Natural killer cell (primary cell): ENCODE measurements around the gene RASGRP2. TPM values are rescaled to one million over a fixed set of nuclear protein-coding genes. Genes with fewer than 3 reads are reported as not detected.

ENCODE experiments used
- ATAC-seq, 3 donors: fragments of 150-1000 bp in 2 of 3; fragments of 200-7000 bp in 1 of 3; cut with Tn5 transposase; 1 replicate in 1 of 3; 2 replicates in 2 of 3; pipeline ENCODE4 v1.10.0; 2021; ENCODE audit warnings: mild to moderate bottlenecking in 2 of 3, moderate library complexity in 2 of 3
- DNase-seq, 2 donors: peaks; one replicate each; pipeline versions ENCODE4 v3.0.0 to v3.0.0-alpha.2; 2013 to 2021; ENCODE audit warnings: mixed read lengths in 1 of 2
- H3K27ac ChIP-seq: one replicate; pipeline ENCODE4 v1.5.1; 2013; ENCODE audit warnings: mild to moderate bottlenecking, low read length
- H3K27me3 ChIP-seq: one replicate; pipeline ENCODE4 v1.6.1; 2013; ENCODE audit warnings: low read length; ENCODE audit not compliant: control insufficient read depth, insufficient read depth
- H3K36me3 ChIP-seq: one replicate; pipeline ENCODE4 v1.6.1; 2013; ENCODE audit warnings: low read length; ENCODE audit not compliant: control insufficient read depth, insufficient read depth
- H3K4me1 ChIP-seq: one replicate; pipeline ENCODE4 v1.6.1; 2013; ENCODE audit warnings: low read length; ENCODE audit not compliant: control insufficient read depth, insufficient read depth
- H3K4me3 ChIP-seq: one replicate; pipeline ENCODE4 v1.5.1; 2013; ENCODE audit warnings: low read length
- H3K9me3 ChIP-seq: one replicate; pipeline ENCODE4 v1.6.1; 2013; ENCODE audit warnings: low read length; ENCODE audit not compliant: control insufficient read depth, insufficient read depth
- H3K27ac Mint-ChIP-seq, 2 donors: one replicate each; pipeline ENCODE4 v1.8.0; 2022; ENCODE audit warnings: mild to moderate bottlenecking in 2 of 2, mixed read lengths in 2 of 2, moderate library complexity in 1 of 2
- H3K27me3 Mint-ChIP-seq, 2 donors: one replicate each; pipeline ENCODE4 v1.8.0; 2022; ENCODE audit warnings: low read depth in 2 of 2, mixed read lengths in 2 of 2
- H3K36me3 Mint-ChIP-seq: one replicate; pipeline ENCODE4 v1.8.0; 2022; ENCODE audit warnings: mixed read lengths
- H3K4me1 Mint-ChIP-seq, 2 donors: one replicate each; pipeline ENCODE4 v1.8.0; 2022; ENCODE audit warnings: mixed read lengths in 2 of 2
- H3K4me3 Mint-ChIP-seq: one replicate; pipeline ENCODE4 v1.8.0; 2022; ENCODE audit warnings: mild to moderate bottlenecking, moderate library complexity, mixed read lengths
- H3K9me3 Mint-ChIP-seq, 2 donors: one replicate each; pipeline ENCODE4 v1.8.0; 2022; ENCODE audit warnings: mixed read lengths in 2 of 2
- WGBS: methylation state at CpG from one replicate; pipeline ENCODE4 v1.1.7; 2013; ENCODE audit warnings: missing lambda C conversion rate; ENCODE audit not compliant: insufficient coverage; 5-methylcytosine and 5-hydroxymethylcytosine counted together
- intact Hi-C: fragments of 100-400 bp; cut with micrococcal nuclease; formaldehyde crosslinking; loops from one replicate; pipeline ENCODE4 v1.14.2; 2022
- total RNA-seq, 4 donors: library from RNA; stranded (reverse); fragments of 120-200 nt in 1 of 4; gene quantifications; one replicate each; pipeline versions ENCODE4 v1.2.3 to v1.2.4, GENCODE V29; 2013 to 2022
- TF ChIP-seq, protein P1 (sequence below): fragments of 200-600 bp; IDR thresholded peaks from one replicate; pipeline ENCODE4 v1.8.0; 2022; ENCODE audit warnings: antibody characterized with exemption

RASGRP2 gene
- total RNA-seq, 3 donors from 2014 or later (not counting 1 experiment from before 2014, with no cell fraction given) = 371 to 417 (median 394) TPM

DNA sequence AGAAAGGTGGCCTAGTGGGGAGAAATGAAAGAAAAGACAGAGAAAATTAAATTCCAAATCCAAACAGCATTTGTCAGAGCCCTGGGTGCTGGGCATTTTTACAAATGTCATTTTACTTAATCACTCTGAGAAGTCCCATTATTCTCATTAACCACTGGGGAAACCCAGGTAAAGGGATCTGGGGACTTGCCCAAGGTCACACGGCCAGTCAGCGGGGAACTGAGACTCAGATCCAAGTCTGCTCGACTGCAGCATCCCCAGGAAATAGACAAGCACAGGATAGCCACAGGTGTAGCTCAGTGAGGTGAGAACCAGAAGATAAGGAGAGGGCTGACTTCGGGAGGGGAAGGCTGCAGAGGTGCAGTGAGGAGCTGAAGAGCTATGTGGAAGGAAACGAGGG is 28.8 kb downstream of the RASGRP2 start:
- TF ChIP-seq, protein P1, sequence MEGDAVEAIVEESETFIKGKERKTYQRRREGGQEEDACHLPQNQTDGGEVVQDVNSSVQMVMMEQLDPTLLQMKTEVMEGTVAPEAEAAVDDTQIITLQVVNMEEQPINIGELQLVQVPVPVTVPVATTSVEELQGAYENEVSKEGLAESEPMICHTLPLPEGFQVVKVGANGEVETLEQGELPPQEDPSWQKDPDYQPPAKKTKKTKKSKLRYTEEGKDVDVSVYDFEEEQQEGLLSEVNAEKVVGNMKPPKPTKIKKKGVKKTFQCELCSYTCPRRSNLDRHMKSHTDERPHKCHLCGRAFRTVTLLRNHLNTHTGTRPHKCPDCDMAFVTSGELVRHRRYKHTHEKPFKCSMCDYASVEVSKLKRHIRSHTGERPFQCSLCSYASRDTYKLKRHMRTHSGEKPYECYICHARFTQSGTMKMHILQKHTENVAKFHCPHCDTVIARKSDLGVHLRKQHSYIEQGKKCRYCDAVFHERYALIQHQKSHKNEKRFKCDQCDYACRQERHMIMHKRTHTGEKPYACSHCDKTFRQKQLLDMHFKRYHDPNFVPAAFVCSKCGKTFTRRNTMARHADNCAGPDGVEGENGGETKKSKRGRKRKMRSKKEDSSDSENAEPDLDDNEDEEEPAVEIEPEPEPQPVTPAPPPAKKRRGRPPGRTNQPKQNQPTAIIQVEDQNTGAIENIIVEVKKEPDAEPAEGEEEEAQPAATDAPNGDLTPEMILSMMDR = no peak
- Histone ChIP-seq H3K27me3 (peaks cover 28% of the 10 kb centered on the region), H3K36me3 (no peaks in the 10 kb centered on the region), H3K4me1 (peaks cover 12% of the 10 kb centered on the region), H3K9me3 (no peaks in the 10 kb centered on the region), H3K4me3 (no peak overlapping the region), H3K27ac (no peak overlapping the region)
- 58% methylated on average over 5 of the region's 5 CpGs for WGBS
- Mint-ChIP-seq H3K27ac (no peak overlapping the region), H3K27me3 (peaks cover 51 to 65% of the 10 kb centered on the region in 2 donors), H3K4me3 (peak overlapping the region; percentile 58), H3K36me3 (no peaks in the 10 kb centered on the region), H3K4me1 (peaks cover 10 to 21% of the 10 kb centered on the region in 2 donors), H3K9me3 (no peaks in the 10 kb centered on the region)
- no peak for ATAC-seq
- no peak for DNase-seq
- intact Hi-C loops = no loop called here

DNA sequence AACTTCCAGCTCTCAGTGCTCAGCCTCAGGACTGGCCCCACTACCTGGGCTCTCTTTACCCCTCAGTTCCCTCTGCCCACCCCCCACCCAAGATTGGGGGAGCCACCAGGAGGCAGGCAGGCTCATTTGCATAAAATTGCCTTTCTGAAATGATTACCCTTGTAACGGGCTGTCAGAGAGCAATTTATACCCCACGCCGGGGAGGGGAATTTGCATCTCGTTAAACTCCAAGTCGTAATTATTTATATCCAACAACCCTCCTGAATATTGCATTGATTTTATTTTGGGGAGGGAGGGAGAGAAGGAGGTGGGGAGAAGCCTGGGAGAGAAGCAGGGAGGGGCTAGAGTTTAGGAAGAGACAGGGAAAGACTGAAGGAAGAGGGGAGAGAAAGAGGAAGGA is 29.3 kb downstream of the RASGRP2 start:
- peaks cover 28% of the 10 kb centered on the region for H3K27me3 ChIP-seq
- intact Hi-C loops = no loop called here
- peaks cover 54 to 68% of the 10 kb centered on the region in 2 donors for H3K27me3 Mint-ChIP-seq

DNA sequence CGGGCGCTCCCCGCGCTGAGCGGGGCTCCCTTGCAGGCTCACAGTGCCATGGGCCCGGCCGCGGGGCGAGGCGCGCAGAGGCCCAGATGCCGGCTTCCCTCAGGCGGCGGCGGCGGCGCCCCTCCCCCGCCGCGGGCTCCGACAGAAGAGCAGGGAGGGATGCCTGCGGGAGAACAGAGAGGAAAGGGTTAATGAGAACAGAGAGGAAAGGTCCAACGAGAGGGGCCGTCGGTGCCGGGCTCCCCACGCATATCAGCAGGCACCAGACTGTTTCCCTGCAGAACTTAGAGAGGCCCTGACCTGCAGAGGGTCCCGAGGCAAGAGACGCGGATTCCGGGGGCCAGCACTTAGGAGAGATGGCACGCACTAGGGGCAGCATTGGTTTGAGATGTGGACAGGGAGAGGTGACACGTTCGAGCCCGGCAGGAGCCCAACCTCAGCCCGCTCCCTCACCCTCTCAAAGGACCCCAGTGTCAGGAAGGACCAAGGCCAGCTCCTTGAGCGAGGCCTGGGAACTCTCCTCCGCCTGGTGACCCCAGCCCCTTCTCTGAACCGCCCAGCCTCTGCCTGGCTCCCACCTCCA is 30.1 kb downstream of the RASGRP2 start:
- Histone ChIP-seq H3K4me1 (peaks cover 12% of the 10 kb centered on the region), H3K27ac (no peak overlapping the region), H3K27me3 (peaks cover 28% of the 10 kb centered on the region), H3K9me3 (no peaks in the 10 kb centered on the region), H3K36me3 (no peaks in the 10 kb centered on the region), H3K4me3 (no peak overlapping the region)
- H3K4me3 Mint-ChIP-seq = peak overlapping the region; percentile 70
- H3K4me1 Mint-ChIP-seq = peaks cover 10 to 21% of the 10 kb centered on the region in 2 donors
- DNase-seq = no peak
- H3K27ac Mint-ChIP-seq = no peak overlapping the region
- intact Hi-C loops = no loop called here
- H3K9me3 Mint-ChIP-seq = no peaks in the 10 kb centered on the region
- H3K36me3 Mint-ChIP-seq = no peaks in the 10 kb centered on the region
- ATAC-seq = peak in 1 of 3 donors; percentile 21
- 17% methylated on average over 39 of the region's 39 CpGs for WGBS
- TF ChIP-seq, protein P1 = no peak
- peaks cover 54 to 70% of the 10 kb centered on the region in 2 donors for H3K27me3 Mint-ChIP-seq

More for the DNA sequence above, 29.3 kb downstream of the RASGRP2 start:
- WGBS = 68% methylated on average over 3 of the region's 5 CpGs
- no peak for ATAC-seq
- Histone ChIP-seq H3K36me3 (no peaks in the 10 kb centered on the region), H3K4me3 (no peak overlapping the region), H3K9me3 (no peaks in the 10 kb centered on the region), H3K4me1 (peaks cover 12% of the 10 kb centered on the region), H3K27ac (no peak overlapping the region)
- Mint-ChIP-seq H3K36me3 (no peaks in the 10 kb centered on the region), H3K4me3 (peak overlapping the region; percentile 58), H3K27ac (no peak overlapping the region), H3K9me3 (no peaks in the 10 kb centered on the region), H3K4me1 (peaks cover 10 to 21% of the 10 kb centered on the region in 2 donors)
- DNase-seq = no peak
- TF ChIP-seq, protein P1 = no peak
